GM18520 (cell line): ENCODE data around the gene NINL.
A peak's percentile ranks its signal among the peaks of the same experiment; 100 is the strongest.
"Not testable (repeated sequence)": the region's sequence is repeated elsewhere in the genome, so short reads cannot be mapped to it uniquely, and the experiment has no call there.

ENCODE experiments used
- ATAC-seq: cut with Tn5 transposase; IDR thresholded peaks from one replicate; pipeline ENCODE4 v1.9.1; 2021; ENCODE audit not compliant: unreplicated experiment

Gene NINL

GRCh38 chr20:25584905-25585704 is at the start of gene NINL:
TSS of gene NINL (minus strand) at chr20:25585531. CDS start at chr20:25526587, 58,944 bp downstream.
- ATAC-seq = no peak

- no peak for ATAC-seq
Observed at GRCh38 chr20:25632940-25633790, 47.8 kb upstream of the NINL start.

DNA sequence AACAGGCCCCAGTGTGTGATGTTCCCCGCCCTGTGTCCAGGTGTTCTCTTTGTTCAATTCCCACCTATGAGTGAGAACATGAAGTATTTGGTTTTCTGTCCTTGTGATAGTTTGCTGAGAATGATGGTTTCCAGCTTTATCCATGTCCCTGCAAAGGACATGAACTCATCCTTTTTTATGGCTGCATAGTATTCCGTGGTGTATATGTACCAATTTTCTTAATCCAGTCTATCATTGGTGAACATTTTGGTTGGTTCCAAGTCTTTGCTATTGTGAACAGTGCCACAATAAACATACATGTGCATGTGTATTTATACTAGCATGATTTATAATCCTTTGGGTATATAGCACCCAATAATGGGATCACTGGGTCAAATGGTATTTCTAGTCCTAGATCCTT is 45.3 kb upstream of the NINL start:
- ATAC-seq = not testable (repeated sequence)

- no peak for ATAC-seq
Observed at GRCh38 chr20:25629816-25630499, 44.6 kb upstream of the NINL start.

DNA sequence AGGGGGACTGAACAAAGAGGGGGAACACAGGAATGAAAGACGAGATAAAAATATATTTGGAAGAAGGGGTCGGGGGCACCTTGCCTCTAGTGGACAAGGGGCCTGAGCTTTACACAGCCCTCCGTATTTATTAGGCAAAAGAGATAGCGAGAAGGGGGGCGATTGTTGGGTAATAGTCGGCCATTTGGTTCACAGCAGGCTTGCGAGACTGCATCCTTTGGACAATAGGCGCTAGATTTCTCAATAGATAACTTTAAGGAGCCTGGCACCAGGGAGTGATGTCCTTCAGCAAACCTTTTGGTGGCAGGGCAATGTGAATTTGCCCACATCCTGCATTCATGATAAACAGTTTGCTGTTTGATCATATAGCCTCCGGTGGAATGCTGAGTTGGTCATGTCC is 41.4 kb upstream of the NINL start:
- no peak for ATAC-seq

DNA sequence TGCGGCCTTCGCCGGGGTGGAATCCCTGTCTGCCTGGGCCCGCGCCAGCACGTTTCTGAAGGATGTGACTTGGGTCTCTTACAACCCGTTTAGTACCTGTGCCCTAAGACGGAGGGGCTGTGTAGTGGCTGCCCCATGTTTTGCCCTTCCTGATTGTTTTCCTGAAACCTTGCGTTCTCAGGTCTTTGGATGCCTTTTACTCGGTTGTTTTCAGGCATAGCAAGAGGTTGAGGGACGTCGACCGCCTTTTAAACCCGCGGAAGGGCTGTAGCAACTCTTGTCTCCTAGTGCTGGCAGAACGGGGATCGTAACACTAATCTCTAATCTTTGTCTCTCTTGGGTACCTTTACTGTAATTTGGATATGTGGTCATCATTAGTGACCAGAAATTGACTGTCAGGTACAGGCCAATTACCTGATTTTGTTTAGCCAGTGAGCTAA is 39.2 kb upstream of the NINL start:
- no peak for ATAC-seq

GRCh38 chr20:25623736-25624499 is 38.6 kb upstream of the NINL start, which contains the start of gene NANP:
TSS of gene NANP (minus strand) at chr20:25624014. CDS start at chr20:25623948, 66 bp downstream.
- peak; percentile 81 for ATAC-seq

- peak; percentile 7 for ATAC-seq
Observed at GRCh38 chr20:25623225-25623735, 37.9 kb upstream of the NINL start.

DNA sequence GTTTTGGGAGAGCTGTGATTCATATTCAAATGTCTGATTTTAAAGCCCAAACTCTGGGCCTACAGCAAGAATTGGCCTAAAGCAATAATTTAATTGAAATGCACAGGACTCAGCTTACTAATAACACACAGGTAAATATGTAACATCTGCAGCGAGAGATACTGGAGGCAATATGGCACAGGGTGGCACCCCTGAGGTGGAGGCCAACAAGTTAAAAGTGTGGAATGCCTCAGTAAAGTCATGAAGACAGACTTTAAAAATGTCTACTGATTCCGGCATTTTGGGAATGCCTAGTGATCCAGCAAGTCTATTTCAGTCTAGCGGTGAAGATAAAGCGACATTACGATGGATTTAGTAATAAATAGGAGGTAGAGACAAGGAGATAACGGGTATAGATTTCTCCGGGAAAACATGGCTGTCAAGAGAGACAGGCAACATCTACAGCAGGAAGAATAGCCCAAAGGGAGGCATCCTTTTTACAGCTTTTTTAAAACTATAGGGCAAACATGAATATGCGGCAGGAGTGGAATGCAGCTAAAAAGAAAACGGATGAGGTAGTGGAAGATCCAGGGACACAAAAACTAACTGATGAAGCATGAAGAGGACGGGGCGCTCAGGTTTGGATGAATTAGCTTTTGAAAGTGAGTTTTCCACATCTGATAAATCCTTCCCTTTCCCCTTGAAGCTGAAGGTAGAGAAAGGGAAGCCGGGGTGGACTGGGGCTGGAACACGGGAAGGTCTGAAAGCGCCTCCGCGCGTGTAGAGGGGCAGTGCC is 37.3 kb upstream of the NINL start:
- ATAC-seq = no peak

- ATAC-seq = no peak
Observed at GRCh38 chr20:25622049-25622448, 36.7 kb upstream of the NINL start.

DNA sequence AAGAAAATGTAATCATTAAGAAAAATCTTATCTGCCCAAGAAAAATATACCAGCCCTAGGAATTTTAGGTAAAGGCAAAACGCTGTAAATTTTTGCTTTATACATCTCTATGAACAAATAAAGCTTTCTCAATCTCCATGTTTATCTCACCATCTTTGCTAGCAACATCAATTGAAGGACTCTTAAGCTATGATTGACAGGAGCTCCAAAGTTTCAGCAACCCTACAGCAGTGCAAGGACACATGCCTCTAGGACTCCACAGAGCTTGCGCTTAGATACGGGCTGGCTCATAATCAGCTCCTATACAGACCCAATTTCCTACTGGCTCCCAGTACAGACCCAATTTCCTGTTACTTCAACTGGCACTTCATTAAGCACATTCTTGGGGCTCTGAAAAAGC is 34.2 kb upstream of the NINL start:
- ATAC-seq = no peak

DNA sequence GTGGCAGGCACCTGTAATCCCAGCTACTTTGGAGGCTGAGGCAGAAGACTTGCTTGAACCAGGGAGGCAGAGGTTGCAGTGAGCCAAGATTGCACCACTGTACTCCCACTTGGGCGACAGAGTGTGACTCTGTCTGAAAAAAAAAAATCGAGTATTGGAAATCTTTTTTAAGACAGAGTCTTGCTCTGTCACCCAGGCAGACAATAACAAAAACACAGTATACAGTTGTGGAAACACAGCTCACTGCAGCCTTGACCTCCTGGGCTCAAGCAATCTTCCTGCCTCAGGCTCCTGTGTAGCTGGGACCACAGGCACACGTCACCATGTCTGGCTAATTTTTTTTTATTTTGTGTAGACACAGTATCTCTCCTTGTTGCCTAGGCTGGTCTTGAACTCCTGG is 23.4 kb upstream of the NINL start:
- no peak for ATAC-seq

- no peak for ATAC-seq
Observed at GRCh38 chr20:25606094-25606695, 20.9 kb upstream of the NINL start.

GRCh38 chr20:25605148-25605547 is 19.8 kb upstream of the NINL start:
- ATAC-seq = no peak

DNA sequence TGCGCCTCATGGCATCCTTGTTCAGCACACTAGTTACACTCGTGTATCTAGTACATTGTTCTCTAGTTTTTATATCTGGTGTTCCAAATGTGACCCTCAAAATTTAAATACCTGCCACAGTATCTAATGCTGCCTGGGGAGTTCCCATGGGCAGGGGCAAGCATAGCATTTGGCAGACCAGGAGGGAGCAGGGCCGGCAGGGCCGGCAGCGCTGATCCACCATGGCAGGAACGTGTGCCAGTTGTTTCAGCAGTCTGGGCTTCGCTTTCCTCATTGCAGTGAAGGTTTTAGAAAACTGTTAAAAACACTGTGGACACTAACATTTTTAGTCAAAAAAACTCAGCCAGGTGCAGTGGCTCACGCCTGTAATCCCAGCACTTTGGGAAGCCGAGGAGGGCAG is 19.3 kb upstream of the NINL start:
- no peak for ATAC-seq

- not testable (repeated sequence) for ATAC-seq
Observed at GRCh38 chr20:25602914-25603309, 17.6 kb upstream of the NINL start.

DNA sequence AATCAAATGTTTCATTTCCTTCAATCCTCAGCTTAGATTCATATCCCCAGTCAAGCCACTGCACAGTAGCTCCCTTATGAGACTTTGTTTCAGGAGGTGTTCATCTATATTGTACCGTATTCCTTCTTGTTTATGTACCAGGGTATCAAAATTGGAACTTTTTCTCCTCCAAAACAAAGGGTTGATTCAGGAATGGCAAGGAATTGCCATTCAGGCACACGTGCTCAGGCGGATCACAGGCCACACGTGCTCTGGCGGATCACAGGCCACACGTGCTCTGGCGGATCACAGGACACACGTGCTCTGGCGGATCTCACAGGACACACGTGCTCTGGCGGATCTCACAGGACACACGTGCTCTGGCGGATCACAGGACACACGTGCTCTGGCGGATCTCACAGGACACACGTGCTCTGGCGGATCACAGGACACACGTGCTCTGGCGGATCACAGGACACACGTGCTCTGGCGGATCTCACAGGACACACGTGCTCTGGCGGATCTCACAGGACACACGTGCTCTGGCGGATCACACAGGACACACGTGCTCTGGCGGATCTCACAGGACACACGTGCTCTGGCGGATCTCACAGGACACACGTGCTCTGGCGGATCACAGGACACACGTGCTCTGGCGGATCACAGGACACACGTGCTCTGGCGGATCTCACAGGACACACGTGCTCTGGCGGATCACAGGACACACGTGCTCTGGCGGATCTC is 17.0 kb upstream of the NINL start:
- ATAC-seq = not testable (repeated sequence)

DNA sequence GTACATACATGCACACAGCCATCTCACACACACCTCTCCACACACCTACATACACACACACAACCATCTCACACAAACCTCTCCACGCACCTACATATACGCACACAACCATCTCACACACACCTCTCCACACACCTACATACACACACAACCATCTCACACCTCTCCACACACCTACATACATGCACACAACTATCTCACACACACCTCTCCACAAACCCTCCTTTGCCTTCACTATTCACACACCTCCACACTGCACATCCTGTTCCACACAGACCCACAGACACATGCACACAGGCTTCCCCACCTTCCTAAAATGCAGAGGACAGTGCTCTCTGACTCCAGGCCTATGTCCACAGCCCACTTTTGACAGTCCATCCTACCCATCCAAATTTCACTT is 16.3 kb upstream of the NINL start:
- no peak for ATAC-seq

GRCh38 chr20:25600632-25601031 is 15.3 kb upstream of the NINL start:
- ATAC-seq = no peak
